Thoracic aorta (tissue), 2 donors: Measurements from ENCODE around the gene LOXL1. TPM values are rescaled to one million over a fixed set of nuclear protein-coding genes. Genes with fewer than 3 reads are reported as not detected.

Experiments
- ATAC-seq: fragments of 150-250 bp; one replicate; pipeline ENCODE4 v1.8.0; 2017; ENCODE audit warnings: low read depth; ENCODE audit not compliant: insufficient number of reproducible peaks, low FRiP score
- DNase-seq: peaks from one replicate; pipeline ENCODE4 v3.0.0-alpha.2; 2020; ENCODE audit warnings: low spot score
- H3K27ac ChIP-seq, 2 donors: fragments of 200-600 bp; sonication (generic); 1 replicate in 1 of 2; 2 replicates in 1 of 2; pipeline ENCODE4 v1.5.1; 2016; ENCODE audit warnings: mild to moderate bottlenecking in 2 of 2, moderate library complexity in 2 of 2
- H3K27me3 ChIP-seq: fragments of 200-600 bp; sonication (generic); replicated peaks from 2 replicates; pipeline ENCODE4 v1.6.0; 2016; ENCODE audit warnings: mild to moderate bottlenecking; ENCODE audit not compliant: insufficient read depth
- H3K36me3 ChIP-seq: fragments of 200-600 bp; sonication (generic); one replicate; pipeline ENCODE4 v1.5.1; 2016
- H3K4me1 ChIP-seq, 2 donors: fragments of 200-600 bp; sonication (generic); 1 replicate in 1 of 2; 2 replicates in 1 of 2; pipeline versions ENCODE4 v1.5.1 to v1.6.0; 2016; ENCODE audit warnings: low read depth in 2 of 2, mild to moderate bottlenecking in 1 of 2; ENCODE audit not compliant: control insufficient read depth in 1 of 2
- H3K4me3 ChIP-seq: fragments of 200-600 bp; sonication (generic); 2 replicates; pipeline ENCODE4 v1.5.1; 2016; ENCODE audit warnings: mild to moderate bottlenecking
- H3K9me3 ChIP-seq: fragments of 200-600 bp; sonication (generic); 2 replicates; pipeline ENCODE4 v1.5.1; 2016
- CTCF ChIP-seq: fragments of 200-600 bp; sonication (generic); IDR thresholded peaks from one replicate; pipeline ENCODE4 v1.5.1; 2019; ENCODE audit warnings: antibody characterized with exemption
- total RNA-seq, 2 donors: library from RNA; depleted of rRNA; stranded (reverse); fragments of >200 nt; gene quantifications; one replicate each; pipeline versions ENCODE4 v1.1.0 to v1.2.3, GENCODE V29; 2016

The LOXL1 gene
- total RNA-seq, 2 donors from 2014 or later: 164 to 321 TPM

- H3K9me3 ChIP-seq: no peaks in the 10 kb centered on the region
- no peak for TF ChIP-seq CTCF
- DNase-seq (no peak), ATAC-seq (no peak)
- H3K36me3 ChIP-seq: peaks cover 23% of the 10 kb centered on the region
- H3K27ac ChIP-seq: peak overlapping the region; percentile 98 to 99
- H3K27me3 ChIP-seq: no peaks in the 10 kb centered on the region
- H3K4me3 ChIP-seq: no peak overlapping the region
- H3K4me1 ChIP-seq: peaks cover 31 to 59% of the 10 kb centered on the region in 2 donors
Measured at GRCh38 chr15:73952913-73953750, 26.9 kb downstream of the LOXL1 start.

GRCh38 chr15:73954188-73955145, 28.2 kb downstream of the LOXL1 start:
- TF ChIP-seq CTCF: no peak
- Histone ChIP-seq H3K4me3 (no peak overlapping the region), H3K27me3 (no peaks in the 10 kb centered on the region), H3K27ac (peak overlapping the region; percentile 98 to 99), H3K4me1 (peaks cover 31 to 59% of the 10 kb centered on the region in 2 donors), H3K36me3 (peaks cover 10% of the 10 kb centered on the region), H3K9me3 (no peaks in the 10 kb centered on the region)
- no peak for DNase-seq
- no peak for ATAC-seq

GRCh38 chr15:73955326-73955725, 29.1 kb downstream of the LOXL1 start:
- Histone ChIP-seq H3K9me3 (no peaks in the 10 kb centered on the region), H3K27me3 (no peaks in the 10 kb centered on the region), H3K36me3 (peaks cover 7% of the 10 kb centered on the region), H3K4me3 (no peak overlapping the region), H3K27ac (no peak overlapping the region), H3K4me1 (peaks cover 30 to 51% of the 10 kb centered on the region in 2 donors)
- DNase-seq (no peak), ATAC-seq (no peak)
- TF ChIP-seq CTCF: no peak

- peak overlapping the region in 1 of 2 donors; percentile 48 for H3K27ac ChIP-seq
- H3K27me3 ChIP-seq: no peaks in the 10 kb centered on the region
- ATAC-seq (no peak), DNase-seq (no peak)
- no peak overlapping the region for H3K4me3 ChIP-seq
- TF ChIP-seq CTCF: no peak
- no peaks in the 10 kb centered on the region for H3K9me3 ChIP-seq
- peaks cover 24 to 44% of the 10 kb centered on the region in 2 donors for H3K4me1 ChIP-seq
- peaks cover 7% of the 10 kb centered on the region for H3K36me3 ChIP-seq
Measured at GRCh38 chr15:73955861-73956742, 29.8 kb downstream of the LOXL1 start.
